GM12892 (cell line): Measurements from ENCODE around the gene PHYKPL.

ENCODE experiments used
- POLR2A ChIP-seq: IDR thresholded peaks from 2 replicates; pipeline ENCODE4 v1.6.1; 2011; ENCODE audit warnings: low read depth, low read length, control low read depth
- TAF1 ChIP-seq: IDR thresholded peaks from 2 replicates; pipeline ENCODE4 v1.6.1; 2011; ENCODE audit warnings: low read depth, mild to moderate bottlenecking, control low read depth, low read length, borderline replicate concordance

DNA sequence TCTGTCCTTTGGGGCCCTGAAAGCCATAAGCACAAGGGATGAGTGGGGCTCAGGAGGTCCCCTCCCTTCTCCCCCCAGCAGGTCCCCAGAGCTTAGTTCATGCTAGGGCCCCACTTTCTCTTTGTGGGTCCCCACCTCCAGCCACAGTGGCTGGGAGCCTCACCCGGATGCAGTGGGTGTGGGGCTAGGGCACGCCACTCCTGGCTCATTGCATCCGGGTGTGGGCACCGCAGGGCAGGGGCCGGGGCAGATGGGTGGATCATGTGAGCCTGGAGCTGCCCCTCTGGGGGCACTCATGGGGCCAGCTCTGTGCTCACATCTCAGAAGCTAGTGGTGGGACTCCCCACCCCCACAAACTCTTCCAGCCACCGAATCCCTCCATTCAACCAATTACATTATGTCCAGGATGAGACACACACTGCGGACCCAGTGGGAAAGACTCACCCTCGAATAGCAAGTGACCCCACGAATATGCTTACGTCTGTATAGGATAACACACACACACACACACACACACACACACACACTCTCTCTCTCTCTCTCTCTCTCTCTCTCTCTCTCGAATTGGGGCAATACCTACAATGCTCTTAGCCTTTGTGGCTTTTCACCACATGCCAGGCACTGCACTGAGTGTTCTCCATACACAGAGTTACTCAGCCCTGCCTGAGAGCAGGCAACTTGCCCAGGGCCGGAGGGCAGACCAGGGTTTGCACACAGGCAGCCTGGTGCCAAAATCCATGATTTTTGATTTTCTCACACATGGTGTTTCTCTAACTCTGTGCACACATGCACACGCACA lies 16.8 kb upstream of the PHYKPL start:
- no peak for TF ChIP-seq TAF1
- no peak for TF ChIP-seq POLR2A
